T-helper 2 cell treated with Interferon-gamma antibody and Interleukin-4, amounts not matched to agents 5 μg/mL and 100 μg/mL, for 36 hours (primary cell): Measurements from ENCODE around the gene PHC2.

Experiments used
- DNase-seq: peaks from one replicate; pipeline ENCODE4 v3.0.0; 2021; ENCODE audit warnings: low spot score
- H3K27ac Mint-ChIP-seq: one replicate; pipeline ENCODE4 v1.8.0; 2021; ENCODE audit warnings: mild to moderate bottlenecking, mixed read lengths
- H3K27me3 Mint-ChIP-seq: one replicate; pipeline ENCODE4 v1.8.0; 2021; ENCODE audit warnings: low read depth, mixed read lengths
- H3K36me3 Mint-ChIP-seq: one replicate; pipeline ENCODE4 v1.8.0; 2021; ENCODE audit warnings: low read depth, mixed read lengths
- H3K4me1 Mint-ChIP-seq: one replicate; pipeline ENCODE4 v1.8.0; 2021; ENCODE audit warnings: low read depth, mixed read lengths
- H3K4me3 Mint-ChIP-seq: one replicate; pipeline ENCODE4 v1.8.0; 2022; ENCODE audit warnings: mild to moderate bottlenecking, moderate library complexity, mixed read lengths
- H3K9me3 Mint-ChIP-seq: one replicate; pipeline ENCODE4 v1.8.0; 2021; ENCODE audit warnings: mixed read lengths

PHC2 gene

DNA sequence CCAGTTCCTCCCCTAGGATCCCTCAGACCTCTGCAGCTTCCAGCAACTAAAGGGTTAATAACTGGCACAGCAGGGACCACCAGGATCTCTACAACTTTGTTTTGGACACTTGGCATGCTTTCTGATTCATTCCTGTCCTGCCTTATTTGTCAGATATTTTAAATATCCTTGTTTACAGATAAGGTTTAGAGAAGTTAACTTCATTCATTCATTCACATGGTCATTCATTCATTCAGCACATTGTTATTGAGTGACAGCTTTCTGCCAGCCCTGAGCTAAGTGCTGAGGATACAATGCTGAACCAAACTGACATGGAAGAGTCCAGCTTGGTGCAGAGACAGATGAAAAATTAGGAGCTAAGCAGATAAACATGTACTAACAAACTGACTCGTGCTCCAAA, 8.8 kb upstream of the PHC2 start:
- Mint-ChIP-seq H3K9me3 (no peaks in the 10 kb centered on the region), H3K27me3 (peaks cover 57% of the 10 kb centered on the region), H3K36me3 (no peaks in the 10 kb centered on the region), H3K4me3 (no peak overlapping the region), H3K27ac (no peak overlapping the region), H3K4me1 (peaks cover 4% of the 10 kb centered on the region)
- DNase-seq: no peak

DNA sequence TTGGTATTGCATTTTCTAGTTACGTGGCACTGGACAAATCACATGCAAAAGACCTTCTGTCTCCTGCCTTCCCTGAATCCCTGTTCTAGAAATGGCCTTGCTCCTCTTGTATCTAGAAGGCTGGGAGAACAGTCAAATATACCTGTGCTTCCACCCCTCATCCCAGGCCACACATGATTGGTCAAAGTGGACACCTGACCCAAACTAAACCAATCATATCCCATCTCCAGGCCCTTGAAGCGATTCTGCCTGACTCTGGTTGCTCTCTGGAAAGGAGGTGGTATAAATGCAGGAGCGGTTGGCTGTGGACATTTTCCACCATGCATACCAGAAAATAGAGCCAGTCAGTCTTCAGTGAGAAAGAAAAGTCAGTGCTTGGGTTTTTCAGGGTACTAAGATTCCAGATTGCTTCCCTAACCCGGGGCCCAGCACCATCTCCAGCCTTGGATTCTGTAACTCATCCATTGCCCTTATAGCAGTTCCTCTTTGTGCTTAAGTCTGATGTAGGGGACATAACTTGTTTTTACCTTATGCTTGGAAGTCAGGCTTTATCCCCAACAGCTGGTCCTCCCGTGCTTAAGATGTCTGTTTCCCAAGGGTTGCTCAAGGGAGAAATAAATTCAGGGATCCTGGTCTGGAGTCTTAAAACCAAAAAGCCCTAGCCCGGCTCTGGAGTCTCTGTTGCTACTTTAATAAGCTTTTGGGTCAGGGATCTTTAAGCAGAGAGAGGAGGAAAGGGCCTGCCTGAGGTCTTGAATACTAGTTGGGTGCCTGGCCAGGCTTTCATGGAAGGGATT, 7.7 kb upstream of the PHC2 start:
- Mint-ChIP-seq H3K27me3 (peaks cover 57% of the 10 kb centered on the region), H3K9me3 (no peaks in the 10 kb centered on the region), H3K27ac (no peak overlapping the region), H3K4me1 (peaks cover 4% of the 10 kb centered on the region), H3K4me3 (no peak overlapping the region), H3K36me3 (no peaks in the 10 kb centered on the region)
- no peak for DNase-seq

DNA sequence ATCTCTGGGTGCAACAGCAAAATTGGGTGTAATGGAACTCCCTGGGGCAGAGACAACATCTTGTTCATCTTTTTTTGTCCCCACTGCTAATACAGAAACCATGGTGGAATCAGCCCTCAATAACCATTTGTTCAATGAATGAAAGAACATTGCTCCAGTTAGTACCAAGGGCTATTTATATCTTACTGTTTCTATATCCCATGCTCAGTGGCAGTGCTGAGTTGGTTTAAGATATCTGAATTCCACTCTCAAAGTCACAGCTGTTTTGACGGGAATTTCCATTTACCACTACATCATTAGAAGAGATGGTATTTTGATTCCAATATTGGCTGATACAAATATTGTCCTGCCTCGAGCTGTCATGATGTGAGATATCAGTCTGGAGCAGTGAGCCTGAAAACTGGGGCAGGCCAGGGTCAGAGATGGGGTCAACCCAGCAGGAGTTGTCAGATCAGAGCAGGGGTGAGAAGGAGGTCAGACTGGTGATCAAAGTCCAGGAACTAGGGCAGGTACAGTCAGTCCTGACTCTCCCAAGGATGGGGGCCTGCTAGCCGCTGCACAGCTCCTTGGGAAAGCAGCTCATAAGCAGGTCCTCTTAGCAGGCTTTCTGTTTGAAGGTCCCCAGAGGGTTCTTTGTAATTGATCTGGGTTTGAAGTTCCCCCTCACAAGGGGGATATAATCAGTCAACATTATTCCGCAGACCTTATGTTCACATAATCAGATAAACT, 5.8 kb upstream of the PHC2 start:
- no peak overlapping the region for H3K4me3 Mint-ChIP-seq
- no peak overlapping the region for H3K27ac Mint-ChIP-seq
- H3K27me3 Mint-ChIP-seq: peaks cover 56% of the 10 kb centered on the region
- DNase-seq: no peak
- H3K9me3 Mint-ChIP-seq: no peaks in the 10 kb centered on the region
- no peaks in the 10 kb centered on the region for H3K4me1 Mint-ChIP-seq
- no peaks in the 10 kb centered on the region for H3K36me3 Mint-ChIP-seq

DNA sequence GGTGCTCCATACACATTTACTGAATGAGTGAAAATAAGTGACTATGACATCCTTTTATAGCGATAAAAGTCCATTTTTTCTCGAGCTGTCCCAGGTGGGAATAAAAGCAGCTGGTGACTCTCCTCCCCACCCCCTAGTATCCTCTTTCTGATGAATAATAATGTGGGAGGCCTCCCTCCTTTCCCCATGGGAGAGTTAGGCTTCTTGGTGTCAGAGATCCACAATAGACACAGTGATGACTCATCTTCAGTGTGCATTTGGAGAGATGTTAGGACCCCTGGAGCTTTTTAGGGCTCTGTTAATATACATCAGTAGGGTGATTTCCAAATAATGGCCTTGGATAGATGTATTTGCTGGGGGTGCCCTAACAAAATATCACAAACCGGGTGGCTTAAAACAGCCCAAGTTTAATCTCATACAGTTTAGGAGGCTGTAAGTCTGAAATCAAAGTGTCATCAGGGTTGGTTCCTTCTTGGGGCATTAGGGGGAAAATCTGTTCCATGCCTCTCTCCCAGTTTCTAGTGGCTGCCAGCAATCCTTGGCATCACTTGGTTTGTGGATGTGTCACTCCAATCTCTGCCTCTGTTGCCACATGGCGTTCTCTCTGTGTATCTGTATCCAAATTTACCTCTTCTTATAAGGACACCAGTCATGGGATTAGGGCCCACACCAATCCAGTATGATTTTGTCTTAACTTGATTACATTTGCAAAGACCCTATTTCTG, 4.4 kb upstream of the PHC2 start:
- H3K4me1 Mint-ChIP-seq: peaks cover 3% of the 10 kb centered on the region

DNA sequence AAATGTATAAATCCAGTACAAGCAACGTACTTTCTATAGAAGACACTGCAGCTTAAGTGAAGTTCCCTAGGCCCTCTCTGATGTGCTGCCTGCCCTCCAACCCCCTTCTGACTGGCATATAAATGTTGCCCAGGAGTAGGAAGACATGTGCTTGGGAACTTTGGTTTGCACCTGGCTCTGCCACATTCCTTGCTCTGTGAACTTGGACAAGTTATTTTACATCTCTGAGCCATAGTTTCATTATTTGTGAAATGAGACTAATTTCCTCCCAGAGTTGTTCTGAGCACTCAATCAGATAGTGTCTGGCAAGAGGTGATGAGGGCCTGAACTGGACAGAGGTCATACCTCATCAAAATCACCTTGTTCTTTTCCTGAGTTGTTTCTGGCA, 3.5 kb upstream of the PHC2 start:
- H3K4me1 Mint-ChIP-seq: peaks cover 4% of the 10 kb centered on the region
- peaks cover 45% of the 10 kb centered on the region for H3K27me3 Mint-ChIP-seq
- no peak overlapping the region for H3K4me3 Mint-ChIP-seq
- no peak overlapping the region for H3K27ac Mint-ChIP-seq
- H3K9me3 Mint-ChIP-seq: no peaks in the 10 kb centered on the region
- DNase-seq: no peak
- H3K36me3 Mint-ChIP-seq: no peaks in the 10 kb centered on the region

More for the DNA sequence above, 4.4 kb upstream of the PHC2 start:
- Mint-ChIP-seq H3K27me3 (peaks cover 50% of the 10 kb centered on the region), H3K9me3 (no peaks in the 10 kb centered on the region), H3K4me3 (no peak overlapping the region), H3K27ac (no peak overlapping the region), H3K36me3 (no peaks in the 10 kb centered on the region)
- no peak for DNase-seq

DNA sequence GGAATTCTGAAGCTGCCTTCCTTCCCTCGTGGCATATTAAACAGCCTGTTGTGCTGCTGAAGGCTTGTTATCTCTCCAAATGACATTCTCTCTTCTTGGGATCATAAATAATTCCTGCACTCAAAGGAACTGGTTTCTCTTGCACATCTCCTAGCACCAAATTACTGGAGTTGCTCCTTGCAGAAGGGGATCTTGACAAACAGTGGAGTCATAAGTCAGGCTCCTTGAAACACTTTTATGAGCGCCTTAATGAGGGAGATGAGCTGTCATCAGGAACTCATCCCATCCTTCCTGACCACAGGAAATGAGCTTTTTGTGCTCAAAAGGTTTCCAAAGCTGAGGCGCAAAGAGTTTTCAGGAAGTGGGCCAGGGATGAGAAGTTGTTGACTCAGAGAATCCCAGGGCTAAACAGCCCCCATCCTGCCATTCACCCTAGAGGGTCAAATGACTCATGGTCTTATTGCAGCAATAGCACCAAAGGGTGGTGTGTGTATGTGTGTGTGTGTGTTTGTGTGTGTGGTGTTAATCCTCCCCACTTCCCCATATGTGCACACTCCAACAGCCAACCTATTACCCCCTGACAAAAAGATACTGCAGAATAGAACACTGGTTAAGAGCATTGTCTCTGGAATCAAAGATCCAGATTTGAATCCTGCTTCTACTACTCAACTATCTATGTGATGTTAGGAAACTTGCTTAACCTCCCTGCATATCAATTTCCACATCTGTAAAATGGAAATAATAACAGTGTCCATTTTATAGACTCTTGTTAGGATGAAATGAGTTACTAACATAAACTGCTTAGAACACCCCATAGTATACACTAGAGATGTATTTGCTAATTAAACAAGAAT, 2.8 kb upstream of the PHC2 start:
- H3K4me1 Mint-ChIP-seq: peaks cover 4% of the 10 kb centered on the region

DNA sequence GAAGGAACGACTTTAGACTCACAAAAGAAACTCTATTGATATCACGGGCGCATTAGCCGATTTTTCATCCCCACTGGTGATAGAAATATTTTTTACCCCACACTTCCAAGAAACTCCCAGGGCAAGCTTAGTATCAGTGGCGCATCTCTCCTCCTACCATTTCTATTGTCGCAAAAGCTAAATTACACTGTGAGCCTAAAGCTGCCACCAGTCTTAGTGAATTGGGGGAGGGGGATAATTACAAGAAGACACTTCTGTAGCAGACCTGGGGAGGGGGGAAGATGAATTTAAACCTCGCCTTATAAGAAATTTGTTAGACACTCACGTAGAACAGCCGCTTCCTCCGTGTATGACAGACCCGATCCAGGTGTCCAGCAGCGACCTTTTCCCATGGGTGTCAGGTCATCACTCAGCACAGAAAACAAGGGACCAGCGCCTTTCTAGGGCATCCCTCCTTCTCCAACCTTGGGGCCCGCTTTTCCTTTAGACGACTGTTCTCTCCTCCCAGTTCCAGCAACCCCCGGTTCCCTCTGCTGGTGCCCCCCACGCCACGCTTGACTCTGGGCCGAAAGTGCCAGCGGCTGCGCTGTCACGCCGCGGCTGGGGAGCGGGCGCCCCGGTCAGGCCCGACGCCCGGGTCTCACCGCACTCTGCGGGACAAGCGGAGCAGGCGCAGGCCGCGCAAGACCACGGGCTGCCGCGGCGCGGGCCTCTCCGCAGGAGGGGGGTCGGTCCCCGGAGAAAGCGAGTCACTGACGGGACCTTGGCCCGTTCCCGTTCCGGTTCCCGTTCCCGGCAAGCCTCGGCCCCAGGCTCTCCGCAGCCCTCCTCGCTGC, 821 bp downstream of the PHC2 start:
- peak overlapping the region; percentile 51 for H3K4me3 Mint-ChIP-seq

More for the DNA sequence above, 2.8 kb upstream of the PHC2 start:
- H3K4me3 Mint-ChIP-seq: no peak overlapping the region
- DNase-seq: no peak
- no peaks in the 10 kb centered on the region for H3K36me3 Mint-ChIP-seq
- peaks cover 41% of the 10 kb centered on the region for H3K27me3 Mint-ChIP-seq
- no peak overlapping the region for H3K27ac Mint-ChIP-seq
- H3K9me3 Mint-ChIP-seq: no peaks in the 10 kb centered on the region

DNA sequence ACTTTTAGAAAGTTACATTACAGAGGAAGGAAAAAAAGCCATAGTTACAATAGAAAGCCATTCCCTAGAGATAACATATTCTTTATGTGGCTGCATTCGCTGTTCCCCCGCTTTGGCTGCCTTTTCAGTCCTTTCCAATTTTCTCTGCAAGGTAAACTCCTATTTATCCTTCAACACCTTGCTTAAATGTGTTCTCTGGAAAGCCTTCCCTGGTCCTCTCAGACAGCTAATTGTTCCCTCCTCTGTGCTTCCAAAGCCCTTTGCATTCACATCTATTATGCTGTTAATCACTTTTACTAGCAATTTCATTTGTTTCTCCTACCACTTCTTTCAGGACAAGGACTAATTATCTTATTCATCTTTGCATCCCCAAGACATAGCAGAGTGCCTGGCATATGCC, 1.6 kb downstream of the PHC2 start:
- no peak for DNase-seq
- H3K9me3 Mint-ChIP-seq: no peaks in the 10 kb centered on the region
- peaks cover 34% of the 10 kb centered on the region for H3K27me3 Mint-ChIP-seq
- no peak overlapping the region for H3K4me3 Mint-ChIP-seq
- no peaks in the 10 kb centered on the region for H3K36me3 Mint-ChIP-seq
- H3K4me1 Mint-ChIP-seq: peaks cover 4% of the 10 kb centered on the region
- no peak overlapping the region for H3K27ac Mint-ChIP-seq

More for the DNA sequence above, 821 bp downstream of the PHC2 start:
- no peaks in the 10 kb centered on the region for H3K36me3 Mint-ChIP-seq
- no peaks in the 10 kb centered on the region for H3K9me3 Mint-ChIP-seq
- no peak overlapping the region for H3K27ac Mint-ChIP-seq
- H3K27me3 Mint-ChIP-seq: peaks cover 32% of the 10 kb centered on the region
- peaks cover 4% of the 10 kb centered on the region for H3K4me1 Mint-ChIP-seq
- no peak for DNase-seq

DNA sequence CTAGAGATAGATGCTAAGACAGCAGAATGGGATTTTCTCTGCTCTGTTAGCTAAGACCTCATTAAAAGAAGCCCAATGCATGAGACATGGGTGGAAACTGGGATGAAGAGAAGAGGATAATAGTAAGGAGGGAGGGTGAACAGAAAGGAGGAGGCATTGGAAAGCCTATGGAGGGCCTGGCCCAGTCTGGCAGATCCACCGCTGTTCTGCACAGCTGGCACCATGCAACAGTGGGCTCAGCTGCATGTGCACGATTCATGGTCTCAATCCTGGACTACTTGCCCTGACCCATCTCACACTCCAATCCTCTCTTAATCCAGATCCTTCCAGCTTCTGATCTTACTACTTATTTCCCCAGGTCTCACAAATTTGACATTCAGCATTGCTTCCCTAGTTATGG, 2.2 kb downstream of the PHC2 start:
- DNase-seq: no peak
- H3K4me1 Mint-ChIP-seq: peaks cover 4% of the 10 kb centered on the region
- H3K9me3 Mint-ChIP-seq: no peaks in the 10 kb centered on the region
- no peak overlapping the region for H3K27ac Mint-ChIP-seq
- H3K27me3 Mint-ChIP-seq: peaks cover 34% of the 10 kb centered on the region
- H3K36me3 Mint-ChIP-seq: no peaks in the 10 kb centered on the region
- H3K4me3 Mint-ChIP-seq: no peak overlapping the region

DNA sequence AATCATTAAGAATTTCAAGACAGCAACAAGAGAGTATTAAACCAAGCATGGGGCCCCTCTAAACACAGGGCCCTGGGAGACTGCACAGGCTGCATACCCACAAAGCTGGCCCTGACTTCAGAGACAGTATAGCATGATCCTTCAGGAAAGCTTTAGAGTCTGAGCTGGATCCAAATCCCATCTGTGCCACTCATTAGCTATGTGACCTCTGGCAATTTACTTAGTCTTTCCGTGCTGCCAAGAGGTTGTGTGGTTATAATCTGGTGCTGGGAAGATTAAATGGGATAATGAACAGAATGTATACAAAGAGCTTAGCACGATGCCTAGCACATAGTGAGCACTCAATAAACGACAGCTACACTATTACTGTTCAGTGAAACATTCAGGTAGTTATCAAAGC, 4.0 kb downstream of the PHC2 start:
- DNase-seq: no peak
- Mint-ChIP-seq H3K4me3 (no peak overlapping the region), H3K4me1 (peaks cover 4% of the 10 kb centered on the region), H3K9me3 (no peaks in the 10 kb centered on the region), H3K36me3 (no peaks in the 10 kb centered on the region), H3K27ac (no peak overlapping the region), H3K27me3 (peaks cover 36% of the 10 kb centered on the region)

DNA sequence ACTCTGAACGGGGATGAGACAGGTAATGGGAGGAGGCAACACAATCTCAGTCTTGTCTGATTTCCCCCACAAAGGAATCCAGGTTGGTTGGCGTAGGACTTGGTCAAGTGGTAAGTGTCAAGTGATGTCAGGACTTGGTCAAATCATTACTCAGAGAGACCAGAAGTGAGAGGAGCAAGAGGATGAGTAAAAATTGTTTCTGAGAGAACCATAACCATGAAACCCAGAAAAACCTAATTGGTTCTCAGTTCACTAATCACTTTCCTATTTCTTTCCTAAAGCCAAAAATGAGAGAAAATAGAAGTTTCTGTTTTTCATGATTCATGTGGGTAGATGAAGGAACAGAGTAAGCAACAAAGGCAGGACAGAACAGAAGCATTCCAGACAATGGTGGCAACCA, 5.0 kb downstream of the PHC2 start:
- Mint-ChIP-seq H3K36me3 (no peaks in the 10 kb centered on the region), H3K4me3 (no peak overlapping the region), H3K27me3 (peaks cover 37% of the 10 kb centered on the region), H3K4me1 (peaks cover 1% of the 10 kb centered on the region), H3K9me3 (no peaks in the 10 kb centered on the region), H3K27ac (no peak overlapping the region)
- DNase-seq: no peak

DNA sequence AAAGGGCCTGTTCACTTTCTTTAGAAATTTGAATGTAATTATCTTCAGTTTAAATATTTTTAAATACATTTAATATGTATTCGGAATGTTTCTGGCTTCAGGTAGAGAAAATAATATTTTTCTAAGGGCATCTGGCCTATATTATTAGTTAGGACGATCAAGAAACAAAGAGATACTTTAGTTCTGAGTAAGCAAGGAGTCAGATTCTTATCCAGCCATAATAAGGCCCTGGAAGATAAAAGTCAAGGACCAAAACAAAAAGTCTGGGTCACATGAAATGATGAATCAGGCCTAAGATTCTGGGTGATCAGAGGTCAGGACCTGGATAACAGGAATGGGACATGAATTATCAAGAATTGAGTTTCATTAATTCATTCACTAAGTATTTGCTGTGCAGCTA, 6.3 kb downstream of the PHC2 start:
- H3K4me3 Mint-ChIP-seq: no peak overlapping the region
- DNase-seq: no peak
- H3K9me3 Mint-ChIP-seq: no peaks in the 10 kb centered on the region
- H3K4me1 Mint-ChIP-seq: no peaks in the 10 kb centered on the region
- H3K36me3 Mint-ChIP-seq: no peaks in the 10 kb centered on the region
- peaks cover 40% of the 10 kb centered on the region for H3K27me3 Mint-ChIP-seq
- H3K27ac Mint-ChIP-seq: no peak overlapping the region

DNA sequence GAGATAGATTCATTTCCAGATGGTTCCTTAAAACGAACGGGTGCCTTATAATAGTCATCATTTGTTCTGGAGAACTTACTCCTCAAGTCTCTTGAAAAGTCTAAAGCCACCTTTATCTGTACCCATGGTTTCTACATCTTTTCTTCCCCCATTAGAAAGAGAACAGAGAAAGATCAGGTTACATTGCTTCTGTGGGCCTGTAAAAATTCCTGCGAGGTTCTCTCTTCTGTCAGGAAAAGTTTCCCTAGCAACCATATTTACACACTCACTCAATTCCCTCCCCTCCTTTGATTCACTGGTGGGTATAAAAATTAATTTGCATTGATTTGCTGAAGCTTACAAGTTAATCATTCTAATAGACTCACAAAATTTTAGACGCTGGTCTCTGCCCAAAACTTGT, 6.7 kb downstream of the PHC2 start:
- Mint-ChIP-seq H3K4me1 (no peaks in the 10 kb centered on the region), H3K36me3 (no peaks in the 10 kb centered on the region), H3K27ac (no peak overlapping the region), H3K4me3 (no peak overlapping the region), H3K27me3 (peaks cover 43% of the 10 kb centered on the region), H3K9me3 (no peaks in the 10 kb centered on the region)
- no peak for DNase-seq
